Measurements from ENCODE around the gene BRF1. TPM values are rescaled to one million over a fixed set of nuclear protein-coding genes. Genes with fewer than 3 reads are reported as not detected.

Gene BRF1
- total RNA-seq, 1 experiment from 2014 or later: 25.0 TPM

DNA sequence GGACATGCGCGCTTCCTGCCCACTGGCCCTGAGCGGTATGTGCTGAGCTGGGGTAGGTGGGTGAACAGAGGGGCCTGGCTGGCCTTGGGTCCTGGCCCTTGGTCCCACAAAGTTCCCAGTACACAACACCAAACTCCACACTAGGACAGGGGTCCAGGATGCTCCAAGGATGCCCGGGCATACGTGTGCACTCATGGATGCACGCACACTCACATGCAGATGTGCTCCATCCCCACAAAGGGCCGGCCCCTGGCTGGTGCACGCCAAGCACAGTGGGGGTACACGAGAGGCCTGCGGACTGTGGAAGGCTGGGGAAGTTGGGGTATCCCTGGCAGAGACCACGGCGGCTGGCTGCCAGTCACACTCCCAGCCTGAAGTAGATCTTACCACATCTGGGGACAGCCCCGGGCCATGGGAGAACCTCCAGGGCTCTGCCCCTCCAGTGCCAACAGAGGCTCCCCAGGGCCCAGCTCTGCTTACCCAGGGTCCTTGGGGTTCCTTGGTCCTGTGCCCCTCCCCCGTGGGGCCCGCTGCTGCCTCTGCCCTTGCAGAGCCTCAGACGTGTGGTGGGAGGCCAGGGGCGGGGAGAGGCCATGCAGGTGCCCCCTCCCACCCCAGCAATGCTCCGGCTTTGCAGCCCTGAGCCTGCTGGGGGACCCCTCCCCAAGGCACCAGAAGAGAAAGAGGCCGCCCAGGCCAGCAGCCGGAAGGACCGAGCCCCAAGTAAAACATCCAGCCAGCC is 95.7 kb downstream of the BRF1 start:
- no peak for DNase-seq
- Histone ChIP-seq H3K36me3 (no peaks in the 10 kb centered on the region), H3K4me3 (no peak overlapping the region), H3K27me3 (no peaks in the 10 kb centered on the region), H3K9me3 (no peaks in the 10 kb centered on the region)

GRCh38 chr14:105204206-105204930 is 96.4 kb downstream of the BRF1 start:
- no peaks in the 10 kb centered on the region for H3K9me3 ChIP-seq
- H3K4me3 ChIP-seq: no peak overlapping the region
- no peaks in the 10 kb centered on the region for H3K36me3 ChIP-seq
- no peaks in the 10 kb centered on the region for H3K27me3 ChIP-seq
- DNase-seq: peak; percentile 41

DNA sequence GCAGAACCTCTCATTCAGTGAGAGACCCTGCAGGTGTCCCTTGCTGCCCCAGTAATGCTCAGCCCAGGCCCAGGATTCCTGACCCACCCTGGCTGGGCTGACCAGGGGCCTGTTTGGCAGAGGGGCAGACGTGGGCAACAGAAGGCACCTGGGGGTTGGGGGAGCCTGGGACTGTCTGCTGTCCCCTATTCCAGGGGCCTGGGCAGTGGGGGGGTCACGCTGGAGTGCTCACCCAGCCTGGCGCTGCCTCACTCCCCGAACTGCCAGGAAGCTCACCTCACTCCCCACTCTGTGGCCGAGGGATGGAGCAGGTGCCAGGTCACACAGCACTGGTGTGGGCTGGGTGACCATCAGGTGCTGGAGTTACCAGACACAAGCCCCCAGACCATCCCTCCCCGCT is 97.1 kb downstream of the BRF1 start:
- H3K27me3 ChIP-seq: no peaks in the 10 kb centered on the region

GRCh38 chr14:105203057-105203531 is 97.7 kb downstream of the BRF1 start:
- peak; percentile 60 for DNase-seq
- no peak overlapping the region for H3K4me3 ChIP-seq
- H3K9me3 ChIP-seq: no peaks in the 10 kb centered on the region
- H3K27me3 ChIP-seq: no peaks in the 10 kb centered on the region
- H3K36me3 ChIP-seq: no peaks in the 10 kb centered on the region

More for the DNA sequence above, 97.1 kb downstream of the BRF1 start:
- Histone ChIP-seq H3K36me3 (no peaks in the 10 kb centered on the region), H3K4me3 (no peak overlapping the region), H3K9me3 (no peaks in the 10 kb centered on the region)
- DNase-seq: no peak

DNA sequence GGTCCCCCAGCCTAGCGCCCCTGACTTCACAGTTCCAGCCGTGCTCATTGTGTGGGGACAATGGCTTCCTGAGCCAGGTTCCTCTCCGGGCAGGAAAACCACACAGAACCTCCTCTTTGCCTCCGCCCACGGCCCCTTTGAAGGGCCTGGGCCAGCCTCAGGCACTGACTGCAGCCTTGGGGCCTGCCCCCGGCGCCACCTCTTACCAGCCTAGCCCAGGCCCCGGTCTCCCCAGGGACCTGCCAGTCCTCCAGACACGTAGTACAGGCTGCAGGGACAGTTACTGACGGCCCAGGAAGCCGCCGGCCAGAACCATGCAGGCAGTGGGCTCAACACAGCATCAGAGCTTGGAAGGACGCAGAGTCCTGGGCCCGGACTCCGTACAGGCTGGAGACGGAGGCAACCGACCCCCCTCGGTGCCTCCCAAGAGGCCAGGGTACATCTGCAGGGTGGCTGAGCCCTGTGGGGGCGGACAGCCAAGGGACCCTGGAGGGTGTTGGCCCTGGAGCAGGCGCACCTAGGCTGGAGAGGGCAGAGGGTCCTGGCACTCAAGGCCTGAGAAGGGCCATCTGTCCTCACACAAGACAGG is 98.8 kb downstream of the BRF1 start:
- Histone ChIP-seq H3K4me3 (no peak overlapping the region), H3K36me3 (no peaks in the 10 kb centered on the region), H3K27me3 (no peaks in the 10 kb centered on the region), H3K9me3 (no peaks in the 10 kb centered on the region)
- DNase-seq: no peak

DNA sequence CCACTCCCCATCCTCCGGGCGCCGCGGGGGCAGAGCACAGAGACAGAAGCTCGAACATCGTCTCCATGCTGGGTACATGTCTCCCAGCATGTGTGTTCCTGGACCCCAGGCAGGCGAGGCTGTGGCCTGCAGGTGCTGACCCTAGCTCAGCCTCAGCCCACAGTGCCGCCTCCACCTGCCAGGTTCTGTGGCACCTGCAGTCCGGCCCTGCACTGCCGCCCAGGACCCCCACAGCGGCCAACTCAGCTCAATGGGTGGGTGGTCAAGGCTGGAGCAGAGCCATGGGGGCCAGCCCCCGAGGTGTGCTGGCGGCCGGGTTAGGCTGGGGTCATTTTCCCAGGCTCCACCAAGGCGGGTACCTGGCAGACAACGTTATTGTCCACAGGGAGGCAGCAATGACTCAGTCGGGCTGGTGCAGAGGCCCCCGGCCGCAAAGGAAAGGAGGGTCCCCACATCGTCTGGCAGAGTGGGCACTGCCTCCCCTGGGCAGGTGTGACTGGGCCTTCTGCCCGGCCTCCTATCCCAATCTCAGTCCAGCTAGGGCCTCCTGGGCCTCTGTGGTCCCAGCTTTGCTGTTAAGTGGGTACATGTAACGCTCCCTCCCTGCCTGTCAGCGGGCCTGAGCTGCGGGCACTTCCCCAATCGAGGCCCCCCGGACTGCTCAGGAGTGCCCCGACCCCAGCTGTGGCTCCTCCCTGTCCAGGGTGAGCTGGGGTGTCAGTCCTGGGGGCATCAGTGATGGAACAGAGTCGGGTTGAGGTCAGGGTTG is 99.5 kb downstream of the BRF1 start:
- no peaks in the 10 kb centered on the region for H3K9me3 ChIP-seq
- no peaks in the 10 kb centered on the region for H3K36me3 ChIP-seq
- no peak overlapping the region for H3K4me3 ChIP-seq
- DNase-seq: no peak
- H3K27me3 ChIP-seq: no peaks in the 10 kb centered on the region

- no peaks in the 10 kb centered on the region for H3K27me3 ChIP-seq
- H3K4me3 ChIP-seq: no peak overlapping the region
- DNase-seq: no peak
- H3K36me3 ChIP-seq: no peaks in the 10 kb centered on the region
- H3K9me3 ChIP-seq: no peaks in the 10 kb centered on the region
These were observed 100.2 kb downstream of the BRF1 start for GRCh38 chr14:105200641-105201040.

GRCh38 chr14:105200074-105200473 is 100.7 kb downstream of the BRF1 start:
- H3K4me3 ChIP-seq: no peak overlapping the region
- H3K36me3 ChIP-seq: no peaks in the 10 kb centered on the region
- no peaks in the 10 kb centered on the region for H3K9me3 ChIP-seq
- no peaks in the 10 kb centered on the region for H3K27me3 ChIP-seq
- no peak for DNase-seq

GRCh38 chr14:105199093-105199492 is 101.7 kb downstream of the BRF1 start:
- Histone ChIP-seq H3K27me3 (no peaks in the 10 kb centered on the region), H3K36me3 (no peaks in the 10 kb centered on the region), H3K4me3 (no peak overlapping the region), H3K9me3 (no peaks in the 10 kb centered on the region)
- peak; percentile 40 for DNase-seq

GRCh38 chr14:105198588-105198987 is 102.2 kb downstream of the BRF1 start:
- Histone ChIP-seq H3K4me3 (no peak overlapping the region), H3K27me3 (no peaks in the 10 kb centered on the region), H3K36me3 (no peaks in the 10 kb centered on the region), H3K9me3 (no peaks in the 10 kb centered on the region)
- DNase-seq: no peak

GRCh38 chr14:105197211-105197641 is 103.6 kb downstream of the BRF1 start:
- no peak overlapping the region for H3K4me3 ChIP-seq
- no peaks in the 10 kb centered on the region for H3K36me3 ChIP-seq
- H3K9me3 ChIP-seq: no peaks in the 10 kb centered on the region
- no peaks in the 10 kb centered on the region for H3K27me3 ChIP-seq
- DNase-seq: peak; percentile 18

DNA sequence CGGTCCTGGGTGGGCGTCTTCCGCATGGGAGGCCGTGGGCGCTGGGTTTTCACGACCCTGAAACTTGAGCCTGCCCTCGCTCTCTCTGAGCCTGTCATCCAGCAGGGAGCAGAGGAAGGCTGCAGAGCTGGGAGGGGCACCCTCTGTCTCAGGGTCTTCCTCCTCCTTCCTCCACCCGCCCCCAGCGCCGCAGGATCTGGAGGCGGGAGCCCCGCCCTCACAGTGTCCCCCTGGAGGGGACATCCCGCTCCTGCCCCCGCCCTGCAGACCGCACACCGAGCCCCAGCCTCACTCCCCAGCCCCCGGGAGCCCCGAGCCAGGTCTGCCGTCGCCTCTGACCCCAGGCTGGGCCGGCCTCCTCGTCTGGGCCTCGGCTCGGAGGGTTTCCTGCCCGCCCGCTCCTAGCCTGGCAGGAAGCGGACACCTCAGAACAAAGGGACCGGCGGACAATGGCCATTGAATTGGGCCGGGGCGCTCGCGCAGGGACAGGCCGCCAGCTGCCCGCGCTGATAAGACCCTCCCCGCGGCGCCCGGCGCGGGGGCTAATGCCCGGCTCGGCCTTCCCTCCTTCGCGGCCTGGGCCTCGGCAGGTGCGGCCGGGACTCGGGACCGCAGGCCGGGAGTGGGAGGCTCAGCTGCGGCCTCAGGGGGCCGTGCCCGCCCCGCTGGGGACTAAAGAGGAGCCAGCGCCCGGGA is 104.4 kb downstream of the BRF1 start:
- Histone ChIP-seq H3K4me3 (no peak overlapping the region), H3K9me3 (no peaks in the 10 kb centered on the region), H3K36me3 (no peaks in the 10 kb centered on the region), H3K27me3 (no peaks in the 10 kb centered on the region)
- DNase-seq: no peak

- H3K9me3 ChIP-seq: no peaks in the 10 kb centered on the region
- no peaks in the 10 kb centered on the region for H3K27me3 ChIP-seq
- DNase-seq: no peak
- H3K4me3 ChIP-seq: no peak overlapping the region
- H3K36me3 ChIP-seq: no peaks in the 10 kb centered on the region
These were observed 105.1 kb downstream of the BRF1 start for GRCh38 chr14:105195522-105196264.

GRCh38 chr14:105195051-105195450 is 105.8 kb downstream of the BRF1 start:
- no peak for DNase-seq
- H3K9me3 ChIP-seq: no peaks in the 10 kb centered on the region
- no peaks in the 10 kb centered on the region for H3K27me3 ChIP-seq
- H3K36me3 ChIP-seq: no peaks in the 10 kb centered on the region
- H3K4me3 ChIP-seq: no peak overlapping the region

- Histone ChIP-seq H3K36me3 (no peaks in the 10 kb centered on the region), H3K27me3 (no peaks in the 10 kb centered on the region), H3K4me3 (no peak overlapping the region), H3K9me3 (no peaks in the 10 kb centered on the region)
- peak; percentile 10 for DNase-seq
These were observed 106.7 kb downstream of the BRF1 start for GRCh38 chr14:105193916-105194782.
